Erythroblast (primary cell): ENCODE results near the gene DPEP3.

Experiments used
- GATA1 ChIP-seq: IDR thresholded peaks from 2 replicates; pipeline ENCODE4 v1.6.1; 2011; ENCODE audit warnings: low read depth, mild to moderate bottlenecking, control low read depth, low read length, moderate library complexity
- POLR2A ChIP-seq: IDR thresholded peaks from 2 replicates; pipeline ENCODE4 v1.6.1; 2011; ENCODE audit warnings: mild to moderate bottlenecking, low read length

DNA sequence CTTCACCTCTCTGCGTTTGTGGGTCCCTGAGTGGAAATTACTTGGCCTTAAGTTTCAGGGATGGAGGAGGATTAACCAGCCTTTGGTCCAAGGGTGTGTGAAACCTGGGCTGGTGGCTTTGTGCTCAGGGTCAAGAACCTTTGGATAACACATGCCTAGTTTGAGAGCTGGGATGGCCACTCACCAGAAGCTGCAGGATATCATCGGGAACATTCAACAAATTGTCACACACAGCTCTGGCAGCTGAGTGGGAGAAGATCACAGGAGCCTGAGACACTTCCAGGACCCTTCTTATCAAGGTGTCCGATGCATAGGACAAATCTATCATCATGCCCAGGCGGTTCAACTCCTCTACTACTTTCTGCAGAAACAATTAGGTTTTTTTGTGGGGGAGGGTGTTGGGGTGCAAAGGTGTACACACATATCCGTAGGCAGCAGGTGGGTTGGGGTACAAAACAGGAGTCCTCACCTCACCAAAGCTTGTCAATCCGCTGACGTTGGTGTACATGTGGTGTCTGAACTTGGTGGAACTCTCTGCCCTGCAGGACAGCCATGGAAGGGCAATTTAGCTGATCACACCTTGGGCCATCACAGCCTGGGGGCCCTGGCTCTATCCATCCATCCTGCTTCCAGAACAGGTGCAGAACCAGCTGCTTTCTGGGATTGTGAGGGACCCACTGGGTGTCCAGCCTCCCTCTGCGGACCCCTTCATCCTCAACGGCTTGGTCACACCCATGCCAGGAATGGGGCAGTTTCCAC lies 2.7 kb downstream of the DPEP3 start:
- TF ChIP-seq POLR2A, result no peak
- no peak for TF ChIP-seq GATA1
